ENCODE measurements around the gene HYAL3.

The HYAL3 gene

GRCh38 chr3:50337175-50337861 lies 38.1 kb upstream of the HYAL3 start:
- peak overlapping the region; percentile 95 to 96 for H3K27ac Mint-ChIP-seq
- peaks cover 58 to 75% of the 10 kb centered on the region in 2 donors for H3K4me1 Mint-ChIP-seq (ENCODE audit: low read depth in 2 of 2)
- DNase-seq (peak; percentile 79 to 86 (median 86)), ATAC-seq (replicated peaks) (peak; percentile 65)
- no peaks in the 10 kb centered on the region for H3K27me3 Mint-ChIP-seq
- H3K9me3 Mint-ChIP-seq: no peaks in the 10 kb centered on the region
- peak overlapping the region; percentile 97 for H3K4me3 Mint-ChIP-seq
- H3K36me3 Mint-ChIP-seq (ENCODE audit: insufficient read depth): peaks cover 81% of the 10 kb centered on the region

GRCh38 chr3:50336452-50337174 lies 37.4 kb upstream of the HYAL3 start:
- peak; percentile 28 for ATAC-seq (replicated peaks)
- Mint-ChIP-seq H3K36me3 (ENCODE audit: insufficient read depth) (peaks cover 87% of the 10 kb centered on the region), H3K4me3 (peak overlapping the region; percentile 97), H3K27ac (peak overlapping the region; percentile 95 to 96), H3K4me1 (ENCODE audit: low read depth in 2 of 2) (peaks cover 56 to 69% of the 10 kb centered on the region in 2 donors), H3K9me3 (no peaks in the 10 kb centered on the region), H3K27me3 (no peaks in the 10 kb centered on the region)
- no peak for DNase-seq

- no peak for ATAC-seq (replicated peaks)
- peak overlapping the region; percentile 93 to 96 for H3K27ac Mint-ChIP-seq
- H3K27me3 Mint-ChIP-seq: no peaks in the 10 kb centered on the region
- H3K4me1 Mint-ChIP-seq (ENCODE audit: low read depth in 2 of 2): peaks cover 48 to 56% of the 10 kb centered on the region in 2 donors
- H3K4me3 Mint-ChIP-seq: peak overlapping the region; percentile 68 to 97
- H3K9me3 Mint-ChIP-seq: no peaks in the 10 kb centered on the region
- DNase-seq: no peak
- H3K36me3 Mint-ChIP-seq (ENCODE audit: insufficient read depth): peaks cover 92% of the 10 kb centered on the region
Observed at GRCh38 chr3:50334339-50335075, 35.3 kb upstream of the HYAL3 start.

- peak overlapping the region; percentile 93 to 96 for H3K27ac Mint-ChIP-seq
- H3K36me3 Mint-ChIP-seq (ENCODE audit: insufficient read depth): peaks cover 92% of the 10 kb centered on the region
- H3K4me1 Mint-ChIP-seq (ENCODE audit: low read depth in 2 of 2): peaks cover 41 to 49% of the 10 kb centered on the region in 2 donors
- ATAC-seq (replicated peaks) (no peak), DNase-seq (no peak)
- H3K4me3 Mint-ChIP-seq: peak overlapping the region; percentile 68 to 97
- H3K9me3 Mint-ChIP-seq: no peaks in the 10 kb centered on the region
- no peaks in the 10 kb centered on the region for H3K27me3 Mint-ChIP-seq
Observed at GRCh38 chr3:50333744-50334328, 34.6 kb upstream of the HYAL3 start.

- ATAC-seq (replicated peaks) (no peak), DNase-seq (no peak)
- H3K27me3 Mint-ChIP-seq: no peaks in the 10 kb centered on the region
- peaks cover 81% of the 10 kb centered on the region for H3K36me3 Mint-ChIP-seq (ENCODE audit: insufficient read depth)
- no peaks in the 10 kb centered on the region for H3K9me3 Mint-ChIP-seq
- peaks cover 39% of the 10 kb centered on the region in 2 donors for H3K4me1 Mint-ChIP-seq (ENCODE audit: low read depth in 2 of 2)
- H3K4me3 Mint-ChIP-seq: no peak overlapping the region
- no peak overlapping the region for H3K27ac Mint-ChIP-seq
Observed at GRCh38 chr3:50331364-50331907, 32.2 kb upstream of the HYAL3 start.

- no peak for ATAC-seq (replicated peaks)
Observed at GRCh38 chr3:50330330-50330729, 31.1 kb upstream of the HYAL3 start.

GRCh38 chr3:50327943-50328691 lies 28.9 kb upstream of the HYAL3 start, which contains the start of gene TUSC2:
Gene TUSC2 (minus strand): TSS chr3:50328223. CDS start chr3:50328099, 124 bp downstream.
- Mint-ChIP-seq H3K27ac (peak within 1 kb of the TSS; percentile 84 to 94), H3K4me1 (ENCODE audit: low read depth in 2 of 2) (peaks cover 14 to 24% of the 10 kb centered on the region in 2 donors), H3K36me3 (ENCODE audit: insufficient read depth) (peaks cover 56% of the 10 kb centered on the region), H3K4me3 (peak within 1 kb of the TSS; percentile 80 to 88), H3K27me3 (no peaks in the 10 kb centered on the region), H3K9me3 (no peaks in the 10 kb centered on the region)
- peak; percentile 95 for ATAC-seq (replicated peaks)
- peak; percentile 92 for DNase-seq

More at GRCh38 chr3:50330330-50330729, 31.1 kb upstream of the HYAL3 start:
- H3K27me3 Mint-ChIP-seq: no peaks in the 10 kb centered on the region
- DNase-seq: no peak
- peaks cover 28% of the 10 kb centered on the region in 2 donors for H3K4me1 Mint-ChIP-seq (ENCODE audit: low read depth in 2 of 2)
- no peak overlapping the region for H3K4me3 Mint-ChIP-seq
- H3K9me3 Mint-ChIP-seq: no peaks in the 10 kb centered on the region
- peak overlapping the region in 1 of 2 donors; percentile 59 for H3K27ac Mint-ChIP-seq
- peaks cover 70% of the 10 kb centered on the region for H3K36me3 Mint-ChIP-seq (ENCODE audit: insufficient read depth)

- no peak for ATAC-seq (replicated peaks)
- H3K27me3 Mint-ChIP-seq: no peaks in the 10 kb centered on the region
- peaks cover 46% of the 10 kb centered on the region for H3K36me3 Mint-ChIP-seq (ENCODE audit: insufficient read depth)
- no peak for DNase-seq
- no peaks in the 10 kb centered on the region for H3K9me3 Mint-ChIP-seq
- H3K4me3 Mint-ChIP-seq: peak overlapping the region; percentile 80 to 88
- peak overlapping the region; percentile 84 to 94 for H3K27ac Mint-ChIP-seq
- H3K4me1 Mint-ChIP-seq (ENCODE audit: low read depth in 2 of 2): peaks cover 14 to 22% of the 10 kb centered on the region in 2 donors
Observed at GRCh38 chr3:50327129-50327528, 27.9 kb upstream of the HYAL3 start.

- no peak for ATAC-seq (replicated peaks)
- Mint-ChIP-seq H3K27ac (no peak overlapping the region), H3K27me3 (no peaks in the 10 kb centered on the region), H3K4me1 (ENCODE audit: low read depth in 2 of 2) (peaks cover 14 to 22% of the 10 kb centered on the region in 2 donors), H3K36me3 (ENCODE audit: insufficient read depth) (peaks cover 36% of the 10 kb centered on the region), H3K9me3 (no peaks in the 10 kb centered on the region), H3K4me3 (peak overlapping the region in 1 of 2 donors; percentile 38)
- DNase-seq: no peak
Observed at GRCh38 chr3:50326182-50326541, 27.0 kb upstream of the HYAL3 start.

- peak overlapping the region in 1 of 2 donors; percentile 8 for H3K4me3 Mint-ChIP-seq
- no peak for ATAC-seq (replicated peaks)
- H3K27me3 Mint-ChIP-seq: no peaks in the 10 kb centered on the region
- peaks cover 16 to 23% of the 10 kb centered on the region in 2 donors for H3K4me1 Mint-ChIP-seq (ENCODE audit: low read depth in 2 of 2)
- peaks cover 31% of the 10 kb centered on the region for H3K36me3 Mint-ChIP-seq (ENCODE audit: insufficient read depth)
- DNase-seq: no peak
- H3K27ac Mint-ChIP-seq: peak overlapping the region in 1 of 2 donors; percentile 76
- H3K9me3 Mint-ChIP-seq: no peaks in the 10 kb centered on the region
Observed at GRCh38 chr3:50325497-50326181, 26.4 kb upstream of the HYAL3 start.

GRCh38 chr3:50325113-50325480 lies 25.9 kb upstream of the HYAL3 start:
- no peaks in the 10 kb centered on the region for H3K9me3 Mint-ChIP-seq
- DNase-seq (no peak), ATAC-seq (replicated peaks) (no peak)
- peak overlapping the region in 1 of 2 donors; percentile 76 for H3K27ac Mint-ChIP-seq
- peaks cover 22 to 26% of the 10 kb centered on the region in 2 donors for H3K4me1 Mint-ChIP-seq (ENCODE audit: low read depth in 2 of 2)
- no peak overlapping the region for H3K4me3 Mint-ChIP-seq
- peaks cover 26% of the 10 kb centered on the region for H3K36me3 Mint-ChIP-seq (ENCODE audit: insufficient read depth)
- H3K27me3 Mint-ChIP-seq: no peaks in the 10 kb centered on the region
